Activated CD4-positive, alpha-beta memory T cell treated with anti-CD3 and anti-CD28 coated beads, Interleukin-2, amount 10 ng/mL, durations not matched to agents 7 days and 5 days (primary cell): ENCODE results near the gene DENND2C. TPM values are rescaled to one million over a fixed set of nuclear protein-coding genes. Genes with fewer than 3 reads are reported as not detected.

Experiments used
- CTCF ChIA-PET: fragments of 350-600 bp; sonication (Branson Sonifier 250); formaldehyde crosslinking; loops from one replicate; lab custom pipeline; 2021; ENCODE audit warnings: antibody characterized with exemption, inconsistent platforms; lab: Charles Lee
- POLR2A ChIA-PET: fragments of 350-600 bp; sonication (Branson Sonifier 250); formaldehyde crosslinking; loops from one replicate; lab custom pipeline; 2021; ENCODE audit warnings: antibody characterized with exemption; lab: Charles Lee
- DNase-seq: peaks from one replicate; pipeline ENCODE4 v3.0.0-alpha.2; 2020
- H3K27ac Mint-ChIP-seq: one replicate; pipeline ENCODE4 v1.8.0; 2021; ENCODE audit warnings: mild to moderate bottlenecking, mixed read lengths
- H3K27me3 Mint-ChIP-seq: one replicate; pipeline ENCODE4 v1.8.0; 2021; ENCODE audit warnings: mixed read lengths
- H3K36me3 Mint-ChIP-seq: one replicate; pipeline ENCODE4 v1.8.0; 2021; ENCODE audit warnings: low read depth, mixed read lengths
- H3K4me1 Mint-ChIP-seq: one replicate; pipeline ENCODE4 v1.8.0; 2021; ENCODE audit warnings: mixed read lengths
- H3K4me3 Mint-ChIP-seq: one replicate; pipeline ENCODE4 v1.8.0; 2021; ENCODE audit warnings: mild to moderate bottlenecking, mixed read lengths
- H3K9me3 Mint-ChIP-seq: one replicate; pipeline ENCODE4 v1.8.0; 2021; ENCODE audit warnings: mixed read lengths
- total RNA-seq, 2 experiments: library from RNA; stranded (reverse); gene quantifications; one replicate each; pipeline ENCODE4 v1.2.3, GENCODE V29; 2021

Gene DENND2C
- total RNA-seq, 2 experiments from 2014 or later: 0.43 to 0.83 TPM

DNA sequence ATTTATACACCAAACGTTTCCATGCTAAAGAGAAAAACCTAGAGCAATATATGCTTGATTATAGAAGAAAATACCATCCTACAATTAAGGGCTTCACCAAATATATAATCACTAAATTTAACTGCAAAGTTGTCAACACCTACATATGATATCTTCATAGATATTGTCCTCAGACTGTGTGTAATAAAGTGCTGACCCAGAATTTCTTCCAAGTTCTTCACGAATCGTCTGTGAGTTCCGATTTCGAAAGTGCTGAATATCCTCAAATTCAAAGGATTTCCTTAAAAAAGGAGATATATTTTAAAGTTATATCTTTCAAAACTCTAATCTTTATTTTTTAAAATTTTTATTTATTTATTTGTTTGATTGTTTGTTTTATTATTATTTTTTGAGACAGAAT lies 46.5 kb downstream of the DENND2C start:
- H3K27ac Mint-ChIP-seq: no peak overlapping the region
- no peak for DNase-seq
- peaks cover 15% of the 10 kb centered on the region for H3K27me3 Mint-ChIP-seq
- H3K4me3 Mint-ChIP-seq: no peak overlapping the region
- no peaks in the 10 kb centered on the region for H3K36me3 Mint-ChIP-seq
- H3K4me1 Mint-ChIP-seq: no peaks in the 10 kb centered on the region
- POLR2A ChIA-PET: no interaction called here
- CTCF ChIA-PET: interaction anchor here (1.1 kb wide), 1 partner anchor 341 kb away, joined by 4 read pairs; no protein-coding TSS in a partner anchor
- no peaks in the 10 kb centered on the region for H3K9me3 Mint-ChIP-seq

DNA sequence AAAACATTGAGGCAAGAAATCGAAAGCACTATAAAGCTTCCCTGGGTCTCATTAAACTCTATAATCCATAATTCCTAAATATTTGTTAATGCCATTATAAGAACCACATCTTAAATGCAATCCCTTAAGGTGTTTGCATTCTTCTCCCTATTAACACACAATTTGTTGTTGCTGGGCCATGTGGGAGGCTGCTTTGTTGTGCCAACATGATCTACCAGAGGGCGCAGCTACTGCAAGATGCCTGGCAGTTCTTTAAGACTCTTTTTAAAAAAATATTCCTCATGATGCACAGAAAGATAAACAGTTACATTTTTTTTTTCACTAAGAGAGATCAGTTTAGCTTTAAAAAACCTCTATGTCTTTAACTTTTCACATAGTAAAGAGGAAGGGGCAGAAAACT lies 49.4 kb downstream of the DENND2C start:
- ChIA-PET CTCF (no interaction called here), POLR2A (no interaction called here)
- no peak overlapping the region for H3K4me3 Mint-ChIP-seq
- H3K4me1 Mint-ChIP-seq: no peaks in the 10 kb centered on the region
- no peaks in the 10 kb centered on the region for H3K9me3 Mint-ChIP-seq
- no peak overlapping the region for H3K27ac Mint-ChIP-seq
- DNase-seq: no peak
- H3K27me3 Mint-ChIP-seq: peaks cover 10% of the 10 kb centered on the region
- no peaks in the 10 kb centered on the region for H3K36me3 Mint-ChIP-seq

DNA sequence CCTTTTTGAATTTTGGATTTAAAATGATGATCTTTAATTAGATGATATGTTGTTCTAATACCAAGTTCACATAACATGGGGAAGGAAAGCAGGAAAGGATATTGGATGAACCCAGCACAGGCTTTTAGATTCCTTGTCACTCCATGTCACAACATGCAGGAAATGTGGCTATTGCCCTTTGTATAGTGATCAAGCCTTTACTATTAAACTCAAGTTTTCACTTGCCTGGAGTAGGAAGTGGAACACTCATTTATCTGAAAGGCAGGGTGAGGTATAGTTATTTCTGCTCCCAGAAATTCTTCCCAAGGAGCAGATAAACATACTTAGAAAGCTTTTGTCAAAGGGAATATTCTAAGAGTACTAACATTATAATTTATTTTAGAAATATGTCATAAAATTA lies 51.2 kb downstream of the DENND2C start:
- Mint-ChIP-seq H3K27me3 (peaks cover 10% of the 10 kb centered on the region), H3K4me1 (no peaks in the 10 kb centered on the region), H3K27ac (no peak overlapping the region), H3K36me3 (no peaks in the 10 kb centered on the region), H3K9me3 (no peaks in the 10 kb centered on the region), H3K4me3 (no peak overlapping the region)
- CTCF ChIA-PET: no interaction called here
- no peak for DNase-seq
- POLR2A ChIA-PET: no interaction called here

DNA sequence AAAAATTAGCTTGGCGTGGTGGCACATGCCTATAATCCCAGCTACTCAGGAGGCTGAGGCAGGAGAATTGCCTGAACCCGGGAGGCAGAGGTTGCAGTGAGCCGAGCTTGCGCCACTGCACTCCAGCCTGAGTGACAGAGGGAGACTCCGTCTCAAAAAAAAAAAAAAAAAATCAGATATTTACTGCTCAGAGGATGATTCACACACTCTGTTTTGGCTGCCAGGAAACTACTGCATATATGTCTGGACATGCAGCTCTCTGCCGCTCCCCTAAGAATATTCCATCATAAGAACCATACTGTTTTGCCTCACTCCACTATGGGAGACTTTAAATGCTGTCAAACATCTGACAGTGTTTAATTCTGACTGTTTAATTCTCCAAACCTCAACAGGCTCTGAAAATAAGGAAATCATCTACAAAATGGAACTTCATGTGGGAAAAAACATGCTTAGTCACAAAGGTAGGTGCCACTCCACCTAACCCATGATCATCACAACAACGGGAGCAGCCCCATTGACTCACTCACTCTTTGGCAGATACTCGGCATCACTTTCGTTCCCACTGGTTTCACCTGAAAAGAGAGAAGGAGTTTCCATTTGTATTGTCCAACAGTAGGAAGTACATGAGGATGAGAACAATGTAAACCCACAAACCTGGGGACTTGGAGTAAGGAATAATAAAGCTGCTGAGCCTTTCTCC lies 59.2 kb downstream of the DENND2C start:
- ChIA-PET CTCF (no interaction called here), POLR2A (interaction anchor here (0.6 kb wide), 1 partner anchor 248 kb away, joined by 3 read pairs; no protein-coding TSS in a partner anchor)
- no peak for DNase-seq
- Mint-ChIP-seq H3K9me3 (no peaks in the 10 kb centered on the region), H3K27me3 (peaks cover 2% of the 10 kb centered on the region), H3K27ac (no peak overlapping the region), H3K36me3 (no peaks in the 10 kb centered on the region), H3K4me1 (peaks cover 6% of the 10 kb centered on the region), H3K4me3 (no peak overlapping the region)

DNA sequence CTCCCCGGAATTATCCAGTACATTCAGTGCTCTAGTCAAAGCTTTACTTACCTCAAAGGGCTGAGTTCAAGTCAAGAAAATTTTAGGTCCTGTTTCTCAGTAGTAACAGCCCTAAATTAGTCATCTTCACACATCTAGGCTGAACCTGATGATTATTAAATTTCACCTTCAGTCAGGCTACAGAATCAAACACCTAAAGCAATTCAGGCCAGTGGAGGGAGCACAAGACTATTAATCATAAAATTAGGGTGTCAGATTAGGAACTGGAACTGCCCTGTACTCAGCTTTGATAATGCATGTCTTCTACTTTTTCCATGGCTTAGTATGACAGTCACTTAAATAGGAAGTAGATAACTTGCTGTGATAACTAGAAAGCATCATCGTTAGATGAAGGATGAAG lies 60.0 kb downstream of the DENND2C start:
- H3K27me3 Mint-ChIP-seq: peaks cover 2% of the 10 kb centered on the region
- H3K4me3 Mint-ChIP-seq: no peak overlapping the region
- H3K9me3 Mint-ChIP-seq: no peaks in the 10 kb centered on the region
- no peaks in the 10 kb centered on the region for H3K36me3 Mint-ChIP-seq
- no peak overlapping the region for H3K27ac Mint-ChIP-seq
- ChIA-PET POLR2A (no interaction called here), CTCF (no interaction called here)
- H3K4me1 Mint-ChIP-seq: peaks cover 9% of the 10 kb centered on the region
- no peak for DNase-seq

DNA sequence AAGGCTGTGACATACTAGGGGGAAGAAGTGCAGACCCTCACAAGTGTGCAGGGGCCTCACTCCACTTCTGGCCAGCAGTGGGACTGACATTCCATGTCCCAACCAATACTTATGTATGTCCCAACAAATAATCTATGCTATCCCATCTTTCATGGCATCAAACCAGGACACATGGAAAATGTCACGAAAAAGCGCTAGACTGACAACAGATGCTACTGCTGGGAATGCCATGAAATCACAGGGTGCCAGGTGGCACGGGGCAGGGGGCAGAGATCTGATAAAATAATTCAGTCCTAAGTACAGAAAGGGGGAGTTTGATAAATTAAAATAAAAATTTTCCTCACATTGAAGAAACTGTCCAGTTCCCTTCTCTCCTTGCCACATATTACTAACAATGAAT lies 60.8 kb downstream of the DENND2C start:
- Mint-ChIP-seq H3K4me1 (peaks cover 13% of the 10 kb centered on the region), H3K4me3 (no peak overlapping the region), H3K27ac (no peak overlapping the region), H3K27me3 (peaks cover 2% of the 10 kb centered on the region), H3K9me3 (no peaks in the 10 kb centered on the region), H3K36me3 (no peaks in the 10 kb centered on the region)
- ChIA-PET CTCF (no interaction called here), POLR2A (no interaction called here)
- no peak for DNase-seq

DNA sequence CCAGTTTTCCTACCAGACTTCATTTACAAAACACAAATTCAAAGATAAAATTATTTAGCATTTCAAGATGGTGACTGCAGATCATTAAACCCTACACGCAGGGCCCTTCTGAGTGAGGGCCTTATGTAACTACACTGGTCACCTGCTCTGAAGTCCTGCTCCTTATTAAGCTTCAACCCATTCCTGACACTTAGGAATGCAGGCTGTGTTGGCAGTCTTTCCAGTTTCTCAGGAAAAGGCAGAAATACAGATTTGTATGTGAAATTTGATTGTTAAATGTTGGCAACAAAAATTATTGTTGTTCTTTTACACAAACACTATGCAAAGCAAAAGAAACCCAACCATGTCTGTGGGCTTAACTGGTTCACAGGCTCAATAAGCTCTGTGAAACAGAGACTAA lies 62.6 kb downstream of the DENND2C start:
- H3K9me3 Mint-ChIP-seq: no peaks in the 10 kb centered on the region
- H3K27me3 Mint-ChIP-seq: peaks cover 2% of the 10 kb centered on the region
- peaks cover 13% of the 10 kb centered on the region for H3K4me1 Mint-ChIP-seq
- H3K36me3 Mint-ChIP-seq: no peaks in the 10 kb centered on the region
- ChIA-PET CTCF (interaction anchor here (0.5 kb wide), 1 partner anchor 58 kb away, joined by 3 read pairs; no protein-coding TSS in a partner anchor), POLR2A (no interaction called here)
- H3K27ac Mint-ChIP-seq: no peak overlapping the region
- H3K4me3 Mint-ChIP-seq: no peak overlapping the region
- DNase-seq: no peak

DNA sequence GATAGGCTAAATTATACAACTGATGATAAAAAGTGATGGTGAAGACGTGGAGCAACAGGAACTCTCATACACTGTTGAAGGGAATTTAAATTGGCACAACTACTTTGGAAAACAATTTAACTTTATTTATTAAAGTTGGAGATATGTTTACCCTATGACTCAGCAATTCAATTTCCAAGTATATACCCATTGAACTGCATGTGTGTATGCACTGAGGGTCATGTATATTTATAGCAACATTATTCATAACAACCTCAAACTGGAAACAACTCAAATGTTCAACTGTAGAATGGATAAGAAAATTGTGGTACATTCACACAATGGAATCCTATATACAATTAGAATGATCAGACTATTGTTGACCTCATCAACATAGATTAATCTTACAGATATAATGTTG lies 71.9 kb downstream of the DENND2C start:
- POLR2A ChIA-PET: no interaction called here
- Mint-ChIP-seq H3K4me1 (no peaks in the 10 kb centered on the region), H3K36me3 (no peaks in the 10 kb centered on the region), H3K9me3 (no peaks in the 10 kb centered on the region), H3K27ac (no peak overlapping the region), H3K27me3 (no peaks in the 10 kb centered on the region), H3K4me3 (no peak overlapping the region)
- no peak for DNase-seq
- CTCF ChIA-PET: no interaction called here

DNA sequence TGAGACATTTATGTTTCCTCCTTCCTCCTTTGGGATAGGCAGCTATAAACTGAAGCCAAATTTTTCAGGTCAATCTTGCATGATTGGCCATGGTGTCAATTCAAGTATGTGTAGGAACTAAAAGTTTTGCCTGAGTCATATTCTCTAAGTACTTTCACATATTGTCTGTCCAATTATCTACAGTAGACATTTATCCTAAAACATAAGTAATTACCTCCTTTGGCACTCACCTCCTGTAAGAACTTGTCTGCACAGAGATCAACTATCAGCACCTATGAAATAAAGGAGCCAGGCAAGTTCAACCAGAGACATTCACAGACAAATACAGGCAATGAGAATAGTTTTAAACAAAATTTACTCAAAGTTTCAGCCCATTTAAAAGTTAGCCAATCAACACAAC lies 74.2 kb downstream of the DENND2C start:
- H3K9me3 Mint-ChIP-seq: no peaks in the 10 kb centered on the region
- no peak for DNase-seq
- no peaks in the 10 kb centered on the region for H3K36me3 Mint-ChIP-seq
- no peaks in the 10 kb centered on the region for H3K4me1 Mint-ChIP-seq
- POLR2A ChIA-PET: no interaction called here
- CTCF ChIA-PET: no interaction called here
- no peak overlapping the region for H3K27ac Mint-ChIP-seq
- H3K27me3 Mint-ChIP-seq: peaks cover 3% of the 10 kb centered on the region
- H3K4me3 Mint-ChIP-seq: no peak overlapping the region

DNA sequence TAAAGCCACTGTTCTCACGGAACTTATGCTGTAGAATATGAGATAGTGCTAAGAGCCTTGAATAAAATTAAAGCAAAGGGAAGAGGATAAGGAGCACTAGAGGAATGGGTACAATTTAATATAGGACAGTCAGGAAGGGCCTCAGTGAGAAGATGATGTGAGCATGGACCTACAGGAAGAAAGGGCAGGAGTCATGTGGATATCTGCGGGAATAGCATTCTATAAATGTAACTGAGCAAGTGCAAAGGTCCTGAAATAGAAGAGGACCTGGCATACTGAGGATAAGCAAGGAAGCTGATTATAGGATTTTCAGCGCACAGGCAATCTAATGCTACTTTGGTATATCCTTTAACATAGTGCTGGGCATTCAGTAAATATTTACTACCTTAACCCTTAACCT lies 75.8 kb downstream of the DENND2C start:
- Mint-ChIP-seq H3K27ac (no peak overlapping the region), H3K36me3 (no peaks in the 10 kb centered on the region), H3K4me3 (no peak overlapping the region), H3K27me3 (peaks cover 5% of the 10 kb centered on the region), H3K9me3 (no peaks in the 10 kb centered on the region), H3K4me1 (no peaks in the 10 kb centered on the region)
- ChIA-PET POLR2A (no interaction called here), CTCF (no interaction called here)
- no peak for DNase-seq

DNA sequence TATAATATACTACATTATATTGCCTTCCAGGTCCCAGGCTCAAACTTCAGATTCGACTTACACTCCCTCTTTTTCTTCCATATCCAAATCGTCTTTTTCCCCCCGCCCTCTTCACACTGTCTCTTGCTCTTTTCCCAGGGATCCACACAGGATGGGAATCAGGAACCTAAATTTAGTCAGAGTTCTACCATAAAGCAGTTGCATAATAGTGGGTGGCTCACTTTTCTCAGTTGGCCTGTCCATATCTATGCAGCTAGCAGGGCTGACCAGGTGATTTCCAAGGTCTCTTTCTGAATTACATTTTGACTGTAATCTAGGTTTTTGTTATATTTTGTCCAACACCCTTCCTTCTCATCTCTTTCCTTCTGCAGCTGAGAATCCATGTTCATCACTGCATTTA lies 80.7 kb downstream of the DENND2C start:
- ChIA-PET CTCF (no interaction called here), POLR2A (no interaction called here)
- H3K36me3 Mint-ChIP-seq: no peaks in the 10 kb centered on the region
- H3K27me3 Mint-ChIP-seq: peaks cover 12% of the 10 kb centered on the region
- no peaks in the 10 kb centered on the region for H3K4me1 Mint-ChIP-seq
- no peak overlapping the region for H3K4me3 Mint-ChIP-seq
- no peak overlapping the region for H3K27ac Mint-ChIP-seq
- no peaks in the 10 kb centered on the region for H3K9me3 Mint-ChIP-seq
- no peak for DNase-seq

DNA sequence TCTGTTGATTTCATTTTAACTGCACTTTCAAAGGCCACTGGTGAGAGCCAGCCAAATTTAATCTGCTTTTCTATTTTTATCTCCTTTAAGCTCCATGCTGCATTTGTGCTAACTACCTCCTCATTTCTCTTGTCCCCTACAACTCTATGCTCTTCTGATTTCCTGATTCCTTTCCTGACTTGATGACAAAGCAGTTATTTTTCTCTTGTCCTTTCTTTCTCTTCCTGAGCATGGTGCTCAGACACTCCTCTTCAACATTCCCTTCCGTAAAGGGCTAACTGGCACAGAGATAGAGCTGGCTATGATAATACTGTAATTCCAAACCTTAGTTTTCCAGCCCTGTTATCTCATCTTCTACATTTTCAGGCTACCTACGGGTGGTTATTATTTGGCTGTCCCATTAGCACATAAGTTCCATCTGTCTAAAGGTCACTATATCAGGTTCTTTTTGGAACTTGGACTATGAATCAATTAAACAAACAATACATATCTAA lies 81.6 kb downstream of the DENND2C start:
- H3K27ac Mint-ChIP-seq: no peak overlapping the region
- CTCF ChIA-PET: no interaction called here
- POLR2A ChIA-PET: no interaction called here
- DNase-seq: no peak
- no peaks in the 10 kb centered on the region for H3K4me1 Mint-ChIP-seq
- no peaks in the 10 kb centered on the region for H3K9me3 Mint-ChIP-seq
- no peak overlapping the region for H3K4me3 Mint-ChIP-seq
- H3K36me3 Mint-ChIP-seq: no peaks in the 10 kb centered on the region
- H3K27me3 Mint-ChIP-seq: peaks cover 12% of the 10 kb centered on the region

DNA sequence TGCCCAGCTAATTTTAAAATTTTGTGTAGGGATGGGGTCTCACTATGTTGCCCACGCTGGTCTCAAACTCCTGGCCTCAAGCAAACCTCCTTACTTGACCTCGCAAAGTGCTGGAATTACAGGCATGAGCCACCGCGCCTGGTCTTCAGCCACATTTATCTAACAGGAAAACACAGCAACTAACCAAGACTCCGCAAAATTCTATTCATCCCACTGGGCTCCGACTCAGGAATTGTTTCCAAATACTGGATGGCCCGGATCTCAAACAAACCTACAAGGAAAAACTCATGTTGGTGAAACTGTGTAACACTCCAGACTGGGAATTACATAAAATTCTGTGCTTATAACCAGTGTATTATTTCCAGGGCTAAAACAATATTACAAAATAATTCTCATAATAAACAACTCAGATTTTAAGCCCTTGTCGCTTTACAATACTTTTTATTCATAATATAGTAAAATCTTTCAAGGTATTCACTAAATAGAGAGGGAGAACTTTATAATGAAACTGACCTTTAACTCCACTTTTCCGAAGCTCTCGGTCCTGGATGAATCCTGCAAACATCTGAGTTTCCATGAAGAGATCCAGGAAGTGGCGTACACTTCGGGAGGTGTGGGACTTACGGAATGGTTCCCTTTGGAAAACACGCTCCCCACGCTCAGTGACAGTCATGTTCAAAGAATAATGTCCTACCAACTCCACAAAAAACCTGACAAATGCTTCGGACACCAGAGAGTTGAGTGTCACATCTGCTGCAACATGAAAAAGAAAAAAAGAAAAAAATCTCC lies 82.5 kb downstream of the DENND2C start:
- POLR2A ChIA-PET: no interaction called here
- no peak overlapping the region for H3K27ac Mint-ChIP-seq

More for the DNA sequence above, 82.5 kb downstream of the DENND2C start:
- CTCF ChIA-PET: no interaction called here
- Mint-ChIP-seq H3K27me3 (peaks cover 12% of the 10 kb centered on the region), H3K9me3 (no peaks in the 10 kb centered on the region), H3K4me1 (peaks cover under 1% of the 10 kb centered on the region), H3K4me3 (no peak overlapping the region), H3K36me3 (no peaks in the 10 kb centered on the region)
- DNase-seq: no peak
